T-helper 22 cell (primary cell): ENCODE data around the gene ACVRL1.

Source experiments
- DNase-seq: peaks from one replicate; pipeline ENCODE4 v3.0.0-alpha.2; 2020; ENCODE audit warnings: low read depth

ACVRL1 gene

DNA sequence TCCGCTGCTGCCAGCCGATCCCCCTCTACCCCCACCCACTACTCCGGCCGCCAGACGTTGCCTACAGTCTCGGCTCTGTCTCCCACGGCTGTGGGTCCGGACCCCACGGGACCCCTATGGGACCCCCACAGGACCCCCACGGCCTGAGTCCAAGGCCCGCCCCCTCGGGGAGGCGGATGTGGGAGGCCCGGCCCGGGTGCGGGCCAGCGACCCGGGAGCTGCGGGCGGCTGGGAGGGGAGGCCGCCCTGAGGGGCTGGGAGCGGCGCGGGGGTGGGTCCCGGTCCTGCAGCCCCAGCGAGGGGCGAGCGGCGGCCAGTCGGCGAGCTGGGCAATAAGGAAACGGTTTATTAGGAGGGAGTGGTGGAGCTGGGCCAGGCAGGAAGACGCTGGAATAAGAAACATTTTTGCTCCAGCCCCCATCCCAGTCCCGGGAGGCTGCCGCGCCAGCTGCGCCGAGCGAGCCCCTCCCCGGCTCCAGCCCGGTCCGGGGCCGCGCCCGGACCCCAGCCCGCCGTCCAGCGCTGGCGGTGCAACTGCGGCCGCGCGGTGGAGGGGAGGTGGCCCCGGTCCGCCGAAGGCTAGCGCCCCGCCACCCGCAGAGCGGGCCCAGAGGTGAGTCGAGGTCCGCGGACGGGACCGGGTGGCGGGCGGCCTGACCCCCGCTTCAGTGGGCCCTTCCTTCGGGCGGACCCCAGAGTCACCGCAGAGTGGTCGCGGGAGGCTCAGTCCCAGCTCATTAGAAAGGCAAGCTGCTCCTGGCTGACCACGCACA, at the start of gene ACVRL1:
Gene ACVRL1 (plus strand): TSS at position 422 of the 773 bp plus-strand sequence. CDS start 4,971 bp downstream, outside the sequence.
- DNase-seq, result no peak

- DNase-seq, result no peak
These were observed 46.3 kb upstream of the ACVRL1 start for GRCh38 chr12:51860986-51861385.

DNA sequence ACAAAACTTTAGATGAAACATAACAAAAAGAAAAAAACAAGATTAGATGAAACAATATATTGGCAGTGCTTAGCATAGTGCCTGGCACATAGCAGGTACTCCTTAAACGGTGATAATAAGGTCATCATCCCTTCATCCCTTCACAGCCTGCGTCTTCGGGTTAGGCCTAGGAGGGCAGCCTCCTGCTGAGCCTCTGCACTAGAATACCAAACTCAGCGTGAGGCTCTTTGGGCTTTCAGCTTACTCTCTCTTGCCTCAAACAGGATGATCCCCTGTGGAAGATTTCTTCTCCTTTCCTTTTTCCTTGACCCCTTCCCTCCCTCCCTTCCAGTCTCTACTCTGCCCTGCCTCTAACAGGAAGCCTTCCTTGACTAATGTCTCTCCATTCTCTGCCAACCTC, 44.4 kb upstream of the ACVRL1 start:
- DNase-seq, result no peak

DNA sequence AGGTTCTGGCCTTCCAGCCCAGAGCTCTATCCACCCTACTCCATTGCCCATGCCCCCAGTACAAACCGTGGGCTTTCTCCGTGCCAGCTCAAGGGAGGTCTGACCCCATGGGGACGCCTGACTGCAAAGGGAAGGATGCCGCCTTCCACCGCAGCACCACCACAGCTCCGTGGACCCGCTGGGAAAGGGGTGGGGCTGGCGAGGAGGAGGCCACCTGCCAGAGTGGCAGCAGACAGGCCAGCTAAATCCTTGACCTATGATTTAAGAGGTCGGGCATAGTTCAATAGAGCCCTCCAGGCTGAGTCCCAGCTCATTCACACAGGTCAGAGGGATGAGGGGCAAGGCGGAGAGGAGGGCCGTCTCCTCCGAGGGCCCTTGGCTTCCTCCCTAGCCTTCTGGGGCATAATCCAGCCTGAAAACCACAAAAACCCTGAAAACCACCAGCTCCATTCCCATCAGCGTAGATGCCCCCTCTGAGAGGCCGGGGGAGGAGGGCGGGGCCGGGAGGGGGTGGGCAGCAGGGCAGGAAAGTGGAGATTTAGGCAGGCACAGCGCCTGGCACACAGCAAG, 43.9 kb upstream of the ACVRL1 start:
- no peak for DNase-seq

GRCh38 chr12:51863933-51864832, 43.1 kb upstream of the ACVRL1 start:
- no peak for DNase-seq

DNA sequence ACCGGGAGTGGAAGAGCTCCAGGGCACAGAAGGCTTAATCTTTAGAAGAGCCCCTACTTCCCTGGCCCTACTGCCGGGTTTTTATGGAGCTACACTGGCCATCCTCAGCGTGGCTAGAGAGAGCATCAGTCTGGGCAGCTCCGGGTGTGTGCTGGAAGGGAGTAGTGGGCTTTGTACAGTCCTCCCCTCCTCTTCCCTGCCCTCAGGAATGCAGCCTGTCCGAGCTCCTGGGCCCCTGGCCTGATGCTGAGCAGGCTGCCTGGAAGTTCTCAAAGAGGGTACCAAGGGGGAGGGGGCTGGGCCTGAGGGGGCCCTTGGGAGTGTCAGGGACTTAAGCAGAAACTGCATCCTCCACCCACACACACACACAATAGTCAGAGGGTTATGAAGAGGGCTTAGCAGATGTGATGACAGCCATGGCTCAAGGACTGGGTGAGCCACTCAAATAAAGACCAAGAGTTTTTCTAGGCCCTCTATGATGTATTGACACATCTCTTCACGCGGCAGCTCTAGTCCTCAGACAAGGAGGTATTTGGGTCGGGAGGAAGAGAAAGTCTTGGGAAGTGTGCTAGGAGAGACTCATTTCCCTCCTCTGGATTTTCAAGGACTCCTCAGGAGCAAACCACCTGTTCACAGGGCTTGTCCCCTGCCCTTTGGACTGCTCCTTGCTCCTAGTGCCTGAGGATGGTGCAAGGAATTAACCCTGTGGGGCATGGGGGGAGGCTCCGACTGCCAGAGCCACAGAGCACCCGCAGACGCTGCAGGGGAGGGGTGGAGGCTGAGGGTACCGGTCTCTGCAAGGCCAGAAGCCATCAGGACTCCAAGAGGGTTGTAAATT, 42.3 kb upstream of the ACVRL1 start:
- no peak for DNase-seq

- DNase-seq, result no peak
These were observed 41.5 kb upstream of the ACVRL1 start for GRCh38 chr12:51865757-51866270.

DNA sequence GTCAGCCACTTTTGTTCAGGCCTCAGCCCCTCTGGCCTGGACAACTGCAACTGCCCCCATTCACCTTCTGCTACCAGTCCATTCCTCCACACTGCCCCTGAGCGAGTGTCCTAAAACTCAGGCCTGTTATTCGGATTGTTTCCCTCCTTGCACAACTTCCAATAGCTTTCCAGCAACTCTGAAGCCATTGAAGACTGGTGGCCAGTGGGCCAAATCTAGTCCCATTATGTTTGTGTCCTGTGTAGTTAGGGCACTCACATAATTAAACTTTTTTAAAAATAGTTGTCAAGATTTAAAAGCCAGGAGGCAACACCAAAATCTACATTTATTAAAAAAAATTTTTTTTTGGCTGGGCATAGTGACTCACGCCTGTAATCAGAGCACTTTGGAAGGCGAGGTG, 41.0 kb upstream of the ACVRL1 start:
- no peak for DNase-seq

GRCh38 chr12:51866762-51867161, 40.5 kb upstream of the ACVRL1 start:
- no peak for DNase-seq

DNA sequence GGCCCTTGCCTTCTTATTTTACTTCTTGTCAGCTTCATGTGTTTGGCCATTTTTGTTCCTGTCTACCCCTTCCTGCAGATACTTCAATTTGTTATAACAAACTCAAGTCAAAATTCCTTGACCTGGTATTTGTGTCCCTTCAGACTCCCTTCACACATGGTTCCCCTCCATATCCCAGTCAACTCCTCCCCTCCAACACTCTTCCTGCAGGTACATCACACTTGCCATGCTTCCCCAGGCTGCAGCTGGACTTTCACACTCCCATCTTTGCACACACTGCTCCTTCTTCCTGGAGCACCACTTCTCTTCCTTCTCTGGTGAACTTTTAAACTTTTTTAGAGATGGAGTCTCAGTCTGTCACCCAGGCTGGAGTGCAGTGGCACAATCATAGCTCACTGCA, 39.9 kb upstream of the ACVRL1 start:
- DNase-seq, result no peak

DNA sequence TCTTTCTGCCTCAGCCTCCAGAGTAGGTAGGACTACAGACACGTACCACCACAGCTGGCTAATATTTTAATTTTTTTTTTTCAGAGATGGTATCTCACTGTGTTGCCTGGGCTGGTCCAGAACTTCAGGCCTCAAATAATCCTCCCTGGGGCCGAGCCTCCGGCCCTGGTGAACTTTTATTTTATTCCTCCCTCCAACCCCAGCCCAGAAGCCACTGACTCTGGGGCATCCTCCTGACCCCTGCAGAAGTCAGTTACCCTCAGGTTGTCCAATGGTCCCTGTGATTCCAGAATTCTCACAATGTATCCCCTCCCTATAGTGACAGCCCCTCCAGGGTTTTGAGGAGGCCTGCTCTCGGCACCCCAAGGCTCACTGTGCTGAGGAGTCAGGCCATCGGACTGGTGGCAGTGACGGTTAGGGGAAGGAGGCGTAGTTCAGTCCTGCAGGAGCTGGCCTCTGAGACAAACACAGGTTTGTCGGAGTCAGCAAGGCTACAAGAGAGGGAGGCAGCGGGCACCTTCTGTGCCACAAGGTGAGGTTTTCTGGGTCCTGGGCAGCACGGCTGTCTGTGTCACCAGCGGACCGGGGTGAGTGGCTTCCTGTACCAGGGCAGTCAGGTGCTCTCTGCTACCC, 39.4 kb upstream of the ACVRL1 start:
- no peak for DNase-seq

- no peak for DNase-seq
These were observed 38.3 kb upstream of the ACVRL1 start for GRCh38 chr12:51868821-51869495.

DNA sequence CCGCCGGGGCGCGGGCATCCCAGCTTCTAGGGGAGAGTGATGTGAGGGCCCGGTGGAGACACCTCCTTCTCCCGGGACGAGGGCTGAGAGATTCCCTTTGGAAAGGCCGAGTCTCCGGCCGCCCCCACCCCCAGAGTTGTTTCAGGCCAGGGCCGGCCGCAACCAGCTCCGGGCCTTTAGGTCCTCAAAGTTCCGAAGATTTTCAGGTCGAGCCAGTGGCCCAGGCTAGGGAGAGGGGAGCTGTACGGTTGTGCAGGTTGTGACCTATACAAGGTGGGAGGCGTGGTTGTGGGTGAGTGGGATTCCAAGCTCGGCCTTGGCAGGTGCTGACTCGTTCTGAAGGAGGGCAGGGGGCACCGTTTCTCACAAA, 37.8 kb upstream of the ACVRL1 start:
- no peak for DNase-seq

DNA sequence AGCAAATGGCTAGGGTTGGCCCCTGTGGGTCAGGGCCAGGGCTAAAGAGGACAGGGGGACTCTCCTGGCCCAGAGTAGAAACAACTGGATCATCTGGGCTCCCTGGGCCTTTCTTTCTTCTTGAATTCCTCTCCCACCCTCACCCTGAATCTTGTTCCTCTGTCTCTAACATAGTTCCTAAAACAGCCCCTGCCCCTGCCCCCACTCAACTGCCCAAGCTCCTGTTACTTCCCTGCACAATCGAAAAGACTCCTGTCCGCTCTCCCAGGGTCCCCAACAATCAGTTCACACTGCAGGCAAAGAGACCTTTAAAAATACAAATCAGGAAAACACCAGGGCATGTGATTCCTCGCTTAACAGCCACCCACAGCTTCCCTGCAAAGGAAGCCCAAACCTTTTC, 37.4 kb upstream of the ACVRL1 start:
- no peak for DNase-seq

- DNase-seq, result no peak
These were observed 36.8 kb upstream of the ACVRL1 start for GRCh38 chr12:51870504-51870903.

DNA sequence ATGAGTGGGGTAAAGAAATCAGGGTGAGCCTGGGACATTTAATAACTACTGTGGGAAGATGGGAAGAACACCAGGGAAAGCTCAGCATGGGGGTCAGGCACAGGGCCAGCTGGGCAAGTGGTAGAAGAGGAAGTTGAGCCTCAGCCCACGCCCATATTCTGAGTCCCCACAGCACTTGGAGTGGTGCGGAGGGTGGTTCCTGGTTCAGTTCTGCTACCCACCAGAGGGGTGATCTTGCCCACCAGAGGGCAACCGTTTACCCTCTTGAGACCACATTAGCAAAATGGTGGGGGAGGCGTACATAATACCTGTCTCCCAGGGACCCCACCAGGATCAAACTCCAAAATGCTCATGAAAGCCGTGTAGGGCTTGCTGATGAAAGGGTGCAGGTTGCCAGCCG, 36.2 kb upstream of the ACVRL1 start:
- no peak for DNase-seq

DNA sequence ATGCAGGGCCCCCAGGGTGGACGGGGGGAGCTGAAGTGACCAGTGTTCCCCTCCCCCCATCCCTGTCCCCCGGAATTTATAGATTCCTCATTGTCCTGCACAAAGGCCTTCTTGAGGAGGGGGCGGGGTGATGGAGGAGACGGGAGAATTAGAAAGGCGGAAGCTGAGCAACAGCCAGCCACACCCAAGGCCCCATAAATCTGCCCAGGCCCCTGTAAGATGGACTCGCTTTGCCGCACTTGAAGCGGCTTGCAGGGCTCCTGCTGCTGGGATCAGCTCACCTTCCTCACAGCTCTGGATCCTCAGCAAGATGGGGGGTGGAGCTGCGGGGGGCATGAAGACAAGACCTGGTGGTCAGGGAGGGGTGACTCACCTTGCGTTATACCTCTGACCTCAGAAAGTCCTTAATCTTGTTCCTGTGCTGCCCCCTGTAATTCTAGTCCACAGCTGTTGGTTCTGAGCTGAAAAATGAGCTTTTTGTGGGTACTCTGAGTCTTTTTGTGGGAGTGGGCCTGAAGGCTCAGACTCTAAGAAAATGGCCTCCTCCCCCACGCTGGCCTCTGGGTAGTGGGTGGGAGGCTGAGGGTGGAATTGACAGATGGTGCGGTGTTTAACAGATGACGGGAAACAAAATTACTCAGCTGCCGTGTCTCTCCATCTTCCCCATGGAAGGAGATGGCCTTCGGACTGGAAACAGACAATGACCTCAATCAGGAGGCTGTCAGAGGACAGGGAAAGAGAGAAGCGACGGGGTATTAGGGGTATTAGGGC, 35.2 kb upstream of the ACVRL1 start:
- no peak for DNase-seq

DNA sequence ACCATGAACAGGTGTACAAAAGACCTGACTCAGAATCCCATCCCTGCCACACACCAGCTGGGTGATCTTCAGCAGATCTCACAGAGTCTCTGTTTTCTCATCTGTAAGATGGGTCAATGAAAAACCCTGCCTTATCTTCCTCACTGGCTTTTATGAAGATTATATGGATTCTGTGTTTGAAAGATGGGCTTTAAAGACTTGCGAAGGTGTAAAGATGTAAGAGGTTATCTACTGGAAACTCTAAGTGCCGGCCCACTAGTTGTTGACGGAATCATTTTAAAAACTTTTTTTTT, 34.7 kb upstream of the ACVRL1 start:
- no peak for DNase-seq

DNA sequence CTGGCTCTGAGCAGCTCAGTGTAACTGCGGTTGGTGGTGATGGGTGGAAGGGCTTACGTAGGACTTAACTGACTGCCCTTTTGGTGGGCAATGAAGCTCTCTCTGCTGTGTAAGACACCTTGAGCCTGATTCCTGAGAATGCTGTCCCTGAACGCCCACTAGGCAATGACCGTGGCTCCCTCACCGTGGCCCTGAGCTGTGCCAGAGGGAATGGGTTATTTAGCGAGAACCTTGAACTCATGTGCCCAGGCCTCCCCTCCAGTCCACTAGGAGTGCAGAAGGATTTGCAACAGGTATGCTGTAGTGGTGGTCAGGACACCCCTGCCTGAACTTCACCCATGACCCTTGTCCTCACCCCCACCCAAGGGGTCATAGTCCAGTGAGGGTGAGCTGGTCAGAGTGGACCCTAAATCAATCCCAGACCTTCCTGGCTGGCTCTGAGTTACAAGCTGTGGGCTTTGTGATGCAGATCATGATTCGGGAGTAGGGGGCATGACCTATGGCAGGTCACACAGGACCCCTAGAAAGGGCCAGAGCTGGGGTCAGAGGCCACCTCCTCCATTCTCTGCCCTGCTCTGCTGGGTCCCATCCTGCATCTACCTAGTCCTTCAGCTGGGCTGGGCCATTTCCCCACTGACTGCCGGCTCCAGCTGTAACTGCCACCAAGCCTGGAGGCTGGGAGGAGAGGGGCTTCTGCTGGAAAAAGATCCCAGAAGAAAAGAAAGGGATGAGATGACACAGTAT, 33.9 kb upstream of the ACVRL1 start:
- no peak for DNase-seq
